ENCODE measurements around the gene ATP12A. TPM values are rescaled to one million over a fixed set of nuclear protein-coding genes. Genes with fewer than 3 reads are reported as not detected.

Gene ATP12A
- total RNA-seq, 1 donor from 2014 or later, result not detected

DNA sequence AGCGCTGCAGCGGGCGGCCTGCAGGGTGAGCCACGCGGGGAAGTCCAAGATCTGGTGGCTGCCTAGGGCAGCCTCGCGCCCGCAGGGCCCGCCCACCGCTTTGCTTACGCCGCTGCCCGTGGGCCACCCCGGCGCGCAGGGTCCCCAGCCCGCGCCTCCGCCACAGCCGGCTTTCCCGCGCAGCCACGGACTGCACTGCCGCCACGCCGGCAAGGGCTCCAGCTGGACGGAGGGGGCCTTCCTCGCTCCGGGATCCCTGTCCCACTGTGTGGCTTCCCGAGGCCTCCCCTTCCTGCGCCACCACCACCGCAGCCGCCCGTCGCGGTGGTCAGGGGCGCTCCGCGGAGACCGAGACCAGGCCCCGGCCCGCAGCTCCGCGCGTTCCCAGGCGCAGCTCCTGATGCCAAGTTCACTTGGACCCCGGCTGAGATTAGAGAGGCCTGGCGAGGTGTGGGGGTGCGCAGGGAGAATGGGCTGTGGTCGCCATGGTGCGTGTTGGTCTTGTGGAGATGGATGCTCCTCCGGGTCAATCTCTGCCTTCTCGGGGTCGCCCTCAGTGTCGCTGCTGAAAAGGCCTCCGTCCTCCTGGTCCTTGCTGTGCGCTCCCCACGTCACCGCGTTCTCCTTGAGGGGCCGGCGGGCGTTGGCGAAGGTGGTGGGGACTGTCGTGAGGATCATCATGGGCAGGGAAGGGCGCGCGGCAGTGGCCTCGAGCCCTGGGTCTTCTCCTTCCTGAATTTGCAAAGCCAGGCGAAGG lies 65.8 kb downstream of the ATP12A start:
- peaks cover 26% of the 10 kb centered on the region for H3K4me1 ChIP-seq
- DNase-seq (ENCODE audit: low spot score), result peak; percentile 31
- peak overlapping the region; percentile 90 for H3K4me2 ChIP-seq
- peak overlapping the region; percentile 82 for H2AFZ ChIP-seq (replicated peaks)
- no peak overlapping the region for H3K9ac ChIP-seq
- no peaks in the 10 kb centered on the region for H3K36me3 ChIP-seq
- Mint-ChIP-seq H3K36me3 (no peaks in the 10 kb centered on the region), H3K4me1 (peaks cover 23% of the 10 kb centered on the region), H3K27me3 (ENCODE audit: insufficient read depth, low read depth) (peaks cover 53% of the 10 kb centered on the region), H3K4me3 (peak overlapping the region; percentile 72), H3K9me3 (peaks cover 2% of the 10 kb centered on the region), H3K27ac (no peak overlapping the region)
- TF ChIP-seq EZH2phosphoT487 (IDR thresholded peaks at IDR 0.05) (peak; percentile 82), EZH2 (IDR thresholded peaks at IDR 0.05) (peak; percentile 93)
- TF ChIP-seq, protein P1, sequence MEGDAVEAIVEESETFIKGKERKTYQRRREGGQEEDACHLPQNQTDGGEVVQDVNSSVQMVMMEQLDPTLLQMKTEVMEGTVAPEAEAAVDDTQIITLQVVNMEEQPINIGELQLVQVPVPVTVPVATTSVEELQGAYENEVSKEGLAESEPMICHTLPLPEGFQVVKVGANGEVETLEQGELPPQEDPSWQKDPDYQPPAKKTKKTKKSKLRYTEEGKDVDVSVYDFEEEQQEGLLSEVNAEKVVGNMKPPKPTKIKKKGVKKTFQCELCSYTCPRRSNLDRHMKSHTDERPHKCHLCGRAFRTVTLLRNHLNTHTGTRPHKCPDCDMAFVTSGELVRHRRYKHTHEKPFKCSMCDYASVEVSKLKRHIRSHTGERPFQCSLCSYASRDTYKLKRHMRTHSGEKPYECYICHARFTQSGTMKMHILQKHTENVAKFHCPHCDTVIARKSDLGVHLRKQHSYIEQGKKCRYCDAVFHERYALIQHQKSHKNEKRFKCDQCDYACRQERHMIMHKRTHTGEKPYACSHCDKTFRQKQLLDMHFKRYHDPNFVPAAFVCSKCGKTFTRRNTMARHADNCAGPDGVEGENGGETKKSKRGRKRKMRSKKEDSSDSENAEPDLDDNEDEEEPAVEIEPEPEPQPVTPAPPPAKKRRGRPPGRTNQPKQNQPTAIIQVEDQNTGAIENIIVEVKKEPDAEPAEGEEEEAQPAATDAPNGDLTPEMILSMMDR (IDR thresholded peaks at IDR 0.05), result no peak
- H3F3A ChIP-seq (ENCODE audit: low read depth), result no peaks in the 10 kb centered on the region
- no peaks in the 10 kb centered on the region for H3K9me3 ChIP-seq (ENCODE audit: low read depth)
- peaks cover 86% of the 10 kb centered on the region for H3K27me3 ChIP-seq
- peaks cover 8% of the 10 kb centered on the region for H4K20me1 ChIP-seq (ENCODE audit: low read depth)
- no peaks in the 10 kb centered on the region for H3K79me2 ChIP-seq (ENCODE audit: low read depth)
- H3K27ac ChIP-seq, result no peak overlapping the region
- peak overlapping the region; percentile 45 for H3K4me3 ChIP-seq

DNA sequence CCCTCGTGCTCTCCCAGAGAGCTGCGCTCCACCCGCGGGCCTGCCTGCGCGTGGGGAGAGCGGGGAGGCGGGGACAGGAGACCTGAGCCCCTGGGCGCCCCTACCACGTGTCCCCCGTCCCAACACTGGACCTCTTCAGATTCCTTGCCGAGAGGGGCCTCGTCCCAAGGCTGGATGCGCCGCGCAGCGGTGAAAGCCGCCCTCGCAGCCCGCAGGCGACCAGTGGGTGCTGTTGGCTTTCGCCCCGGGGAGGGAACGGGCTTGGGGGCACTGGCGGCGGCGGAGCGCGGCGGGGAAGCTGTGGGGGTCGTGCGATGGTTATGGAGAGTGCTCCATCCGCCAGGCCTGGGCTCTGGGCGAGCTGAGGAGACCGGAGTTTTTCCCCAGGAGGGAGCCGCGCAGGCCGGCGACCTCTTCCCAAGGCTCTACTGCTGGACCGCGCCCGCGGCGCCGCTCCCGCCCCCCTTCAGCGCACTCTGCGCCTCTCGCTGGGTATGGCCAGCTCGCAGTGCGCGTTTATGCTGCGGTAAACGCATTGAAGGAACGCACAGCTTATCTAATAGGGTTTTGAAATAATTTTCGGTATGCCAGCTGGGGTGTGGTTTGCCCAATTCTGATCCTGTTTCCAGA lies 66.5 kb downstream of the ATP12A start:
- peak overlapping the region; percentile 82 for H2AFZ ChIP-seq (replicated peaks)
- H3K4me1 ChIP-seq, result peaks cover 26% of the 10 kb centered on the region
- peaks cover 93% of the 10 kb centered on the region for H3K27me3 ChIP-seq
- peak overlapping the region; percentile 45 for H3K4me3 ChIP-seq
- H3K27ac ChIP-seq, result no peak overlapping the region
- no peaks in the 10 kb centered on the region for H3F3A ChIP-seq (ENCODE audit: low read depth)
- peaks cover 8% of the 10 kb centered on the region for H4K20me1 ChIP-seq (ENCODE audit: low read depth)
- peak overlapping the region; percentile 90 for H3K4me2 ChIP-seq
- peak; percentile 42 for TF ChIP-seq EZH2 (IDR thresholded peaks at IDR 0.05)
- TF ChIP-seq, protein P1 (IDR thresholded peaks at IDR 0.05), result peak; percentile 58
- peak; percentile 24 for TF ChIP-seq EZH2phosphoT487 (IDR thresholded peaks at IDR 0.05)
- Mint-ChIP-seq H3K27ac (no peak overlapping the region), H3K4me1 (peaks cover 22% of the 10 kb centered on the region), H3K36me3 (no peaks in the 10 kb centered on the region), H3K9me3 (peaks cover 2% of the 10 kb centered on the region), H3K27me3 (ENCODE audit: insufficient read depth, low read depth) (peaks cover 53% of the 10 kb centered on the region), H3K4me3 (peak overlapping the region; percentile 88)
- H3K9ac ChIP-seq, result no peak overlapping the region
- no peaks in the 10 kb centered on the region for H3K36me3 ChIP-seq
- no peaks in the 10 kb centered on the region for H3K79me2 ChIP-seq (ENCODE audit: low read depth)
- DNase-seq (ENCODE audit: low spot score), result peak; percentile 71
- no peaks in the 10 kb centered on the region for H3K9me3 ChIP-seq (ENCODE audit: low read depth)

GRCh38 chr13:24747248-24748060 lies 67.2 kb downstream of the ATP12A start:
- no peak overlapping the region for H3K27ac ChIP-seq
- H3K27me3 ChIP-seq, result peaks cover 97% of the 10 kb centered on the region
- peak overlapping the region; percentile 82 for H2AFZ ChIP-seq (replicated peaks)
- Mint-ChIP-seq H3K27me3 (ENCODE audit: insufficient read depth, low read depth) (peaks cover 52% of the 10 kb centered on the region), H3K4me3 (peak overlapping the region; percentile 88), H3K4me1 (peaks cover 18% of the 10 kb centered on the region), H3K27ac (no peak overlapping the region), H3K9me3 (peaks cover 2% of the 10 kb centered on the region), H3K36me3 (no peaks in the 10 kb centered on the region)
- H3K9ac ChIP-seq, result no peak overlapping the region
- no peaks in the 10 kb centered on the region for H3K9me3 ChIP-seq (ENCODE audit: low read depth)
- H3K4me3 ChIP-seq, result peak overlapping the region; percentile 45
- H4K20me1 ChIP-seq (ENCODE audit: low read depth), result peaks cover 8% of the 10 kb centered on the region
- no peaks in the 10 kb centered on the region for H3K79me2 ChIP-seq (ENCODE audit: low read depth)
- no peaks in the 10 kb centered on the region for H3F3A ChIP-seq (ENCODE audit: low read depth)
- H3K4me2 ChIP-seq, result peak overlapping the region; percentile 90
- no peaks in the 10 kb centered on the region for H3K36me3 ChIP-seq
- peak; percentile 64 for TF ChIP-seq EZH2 (IDR thresholded peaks at IDR 0.05)
- TF ChIP-seq, protein P1 (IDR thresholded peaks at IDR 0.05), result no peak
- peak; percentile 71 for TF ChIP-seq EZH2phosphoT487 (IDR thresholded peaks at IDR 0.05)
- H3K4me1 ChIP-seq, result peaks cover 26% of the 10 kb centered on the region
- peak; percentile 56 for DNase-seq (ENCODE audit: low spot score)

All from neural progenitor cell (in vitro differentiated cells).